Glomerular endothelial cell (primary cell): ENCODE data around the gene FAM3C. TPM values are rescaled to one million over a fixed set of nuclear protein-coding genes. Genes with fewer than 3 reads are reported as not detected.

Experiments
- DNase-seq: peaks from one replicate; pipeline ENCODE4 v3.0.0-alpha.2; 2011; ENCODE audit warnings: low read depth, low spot score; ENCODE audit errors: extremely low read depth
- total RNA-seq: library from RNA; depleted of rRNA; stranded (reverse); fragments of >200 nt; gene quantifications from 2 replicates; pipeline ENCODE4 v1.2.3, GENCODE V29; 2015

Gene FAM3C
- total RNA-seq, 1 donor from 2014 or later, result 45.2 TPM

DNA sequence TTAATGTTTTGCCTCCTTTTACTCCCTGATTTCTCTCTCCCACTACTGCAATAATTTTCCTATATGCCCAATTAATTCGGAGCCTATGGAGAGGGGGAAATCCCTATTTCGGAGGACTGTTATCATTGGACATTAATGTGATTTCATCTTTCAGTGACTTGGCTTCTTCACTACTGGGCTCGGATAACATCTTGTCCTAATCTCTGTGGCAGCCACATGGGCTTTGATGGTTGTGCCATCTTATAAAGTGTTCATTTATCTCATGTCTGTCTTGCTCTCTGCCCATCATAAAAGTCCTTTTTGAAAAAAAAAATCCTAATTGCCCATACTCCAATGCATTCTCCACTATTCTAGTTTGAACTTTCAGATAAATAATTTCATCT lies 15.5 kb upstream of the FAM3C start:
- no peak for DNase-seq

DNA sequence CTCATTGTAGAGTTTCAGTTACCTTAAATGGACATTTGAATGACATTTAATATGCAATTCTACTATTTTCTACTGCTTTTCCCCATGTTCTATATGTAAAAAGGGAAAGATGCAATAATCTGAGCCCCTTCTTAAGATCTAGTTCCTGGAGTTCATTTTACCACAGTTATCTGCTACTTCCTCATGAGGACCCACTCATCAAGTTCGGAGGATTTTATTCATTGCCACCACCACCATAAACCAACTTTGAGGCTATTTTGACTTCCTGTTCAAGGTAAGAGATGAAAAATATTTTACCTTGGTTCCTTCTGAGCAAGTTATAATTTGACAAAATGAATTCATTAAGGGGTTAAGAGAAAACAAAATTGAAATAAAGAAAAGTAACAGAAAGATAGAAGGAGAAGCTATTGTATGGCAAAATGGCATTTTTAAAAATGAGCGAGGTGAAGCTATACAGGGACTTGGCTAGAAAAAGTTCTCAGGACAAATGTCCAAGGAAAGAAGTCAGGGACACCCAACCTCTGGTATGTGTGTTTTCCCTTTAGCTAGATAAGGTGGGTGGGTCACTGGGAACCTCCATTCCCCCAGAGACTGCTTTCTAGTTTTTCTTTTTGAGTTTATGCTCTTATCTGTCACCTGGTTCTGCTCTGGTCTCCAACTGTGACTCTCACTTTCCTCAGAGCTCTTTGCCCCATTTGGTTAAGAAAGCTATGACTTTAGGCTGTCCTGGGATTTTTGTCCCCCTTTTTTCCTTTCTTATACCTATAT lies 14.9 kb upstream of the FAM3C start:
- DNase-seq, result no peak

DNA sequence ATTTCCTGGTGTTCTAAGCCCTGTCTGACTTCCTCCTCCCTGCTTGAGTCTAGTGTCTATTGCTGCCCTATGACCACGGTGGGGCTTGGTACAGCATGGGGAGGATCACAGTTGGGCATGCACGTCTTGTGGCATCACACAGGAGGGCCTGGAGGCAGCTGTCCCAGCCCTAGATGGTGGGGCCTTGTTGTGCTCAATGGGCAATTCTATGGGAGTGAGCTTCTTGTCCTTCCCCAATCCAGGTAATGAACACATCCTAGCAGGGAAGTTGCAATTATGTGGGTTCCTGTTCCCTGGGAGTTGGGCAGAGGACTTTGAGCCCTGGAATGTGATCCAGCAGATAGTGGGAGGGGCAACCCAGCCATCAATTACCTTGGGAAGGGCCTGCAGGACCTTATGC lies 10.8 kb upstream of the FAM3C start:
- no peak for DNase-seq

DNA sequence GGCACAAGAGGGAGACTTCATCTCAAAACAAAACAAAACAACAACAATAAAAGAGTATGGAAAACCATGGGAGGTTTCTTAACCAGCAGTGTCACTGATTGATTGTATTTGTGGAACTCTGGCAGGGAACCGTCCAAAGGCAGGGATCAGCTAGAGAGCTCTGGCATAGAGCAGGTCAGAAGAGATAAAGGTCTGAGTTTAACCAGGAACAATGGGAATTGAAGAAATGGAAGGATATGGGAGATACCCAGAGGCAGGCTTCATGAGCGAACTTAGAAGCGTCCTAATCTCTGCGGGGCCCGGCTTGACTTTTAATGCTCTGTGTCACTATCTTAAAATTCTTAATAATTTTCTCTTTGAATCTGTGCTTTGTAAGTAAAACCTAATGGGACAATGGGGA lies 10.4 kb upstream of the FAM3C start:
- no peak for DNase-seq

DNA sequence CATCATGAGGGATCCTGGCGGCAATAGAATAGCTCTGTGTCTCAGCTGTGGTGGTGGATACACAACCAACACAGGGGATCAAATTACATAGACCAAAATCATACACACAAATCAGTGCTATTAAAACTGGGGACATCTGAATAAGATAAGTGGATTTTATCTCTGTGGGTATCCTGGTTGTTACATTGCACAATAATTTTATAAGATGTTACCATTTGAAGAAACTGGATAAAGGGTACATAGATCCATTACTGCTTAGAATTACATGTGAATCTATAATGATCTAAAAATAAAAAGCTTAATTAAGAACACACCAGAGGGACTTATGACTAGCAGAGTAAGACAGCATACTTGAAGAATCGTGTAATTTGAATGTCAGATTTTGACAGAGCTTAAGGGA lies 8.2 kb upstream of the FAM3C start:
- no peak for DNase-seq

DNA sequence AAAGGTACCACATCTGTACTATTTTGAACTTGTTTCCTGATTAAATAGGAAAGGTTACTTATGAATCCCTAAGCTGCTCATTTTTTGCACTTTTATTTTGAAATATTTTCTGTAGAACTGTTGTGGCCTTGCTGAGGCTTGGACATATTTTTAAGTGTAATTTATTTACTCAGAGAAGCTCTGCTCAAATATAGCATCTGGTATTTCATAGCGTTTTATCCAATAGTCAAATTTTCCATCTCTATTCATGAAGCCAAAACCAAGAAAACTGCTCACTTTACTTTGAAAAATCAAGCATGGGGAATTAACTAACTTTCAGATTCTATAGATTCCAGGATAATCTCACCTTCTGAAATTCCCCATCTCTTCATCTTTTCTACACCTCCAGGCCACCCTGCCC lies 6.6 kb upstream of the FAM3C start:
- no peak for DNase-seq

DNA sequence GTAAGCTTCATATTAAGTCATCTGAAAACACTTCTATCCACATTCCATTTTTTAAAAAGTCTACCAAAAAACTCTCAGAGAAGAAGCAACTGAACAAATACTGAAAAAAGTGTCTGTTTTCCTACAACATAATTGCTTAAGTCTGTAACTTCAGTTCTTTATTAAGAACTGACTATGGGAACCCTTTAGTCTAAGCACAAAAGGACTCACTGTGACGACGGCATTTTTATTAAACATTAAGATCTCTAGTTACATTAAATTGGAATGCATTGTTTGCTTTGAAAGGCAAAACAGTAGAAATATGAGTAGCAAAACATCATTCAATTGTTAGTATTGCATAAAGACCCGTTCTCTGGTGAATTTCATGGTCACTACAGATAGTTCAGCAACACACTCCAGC lies 5.8 kb upstream of the FAM3C start:
- DNase-seq, result no peak

DNA sequence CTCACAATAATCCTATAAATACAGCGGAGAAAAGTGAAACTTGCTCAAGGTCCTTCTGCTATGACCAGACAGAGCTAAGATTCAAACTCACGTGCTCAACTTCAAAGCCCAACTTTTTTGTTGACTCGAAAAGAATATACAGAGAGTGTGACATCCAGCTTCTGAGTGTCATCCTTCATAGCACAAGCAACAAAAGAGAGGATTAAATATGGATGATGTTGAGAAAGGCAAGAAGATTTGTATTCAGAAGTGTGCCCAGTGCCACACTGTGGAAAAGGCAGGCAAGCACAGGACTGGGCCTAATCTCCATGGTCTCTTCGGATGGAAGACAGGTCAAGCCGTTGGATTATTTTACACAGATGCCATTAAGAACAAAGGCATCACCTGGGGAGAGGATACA lies 2.1 kb upstream of the FAM3C start:
- no peak for DNase-seq

DNA sequence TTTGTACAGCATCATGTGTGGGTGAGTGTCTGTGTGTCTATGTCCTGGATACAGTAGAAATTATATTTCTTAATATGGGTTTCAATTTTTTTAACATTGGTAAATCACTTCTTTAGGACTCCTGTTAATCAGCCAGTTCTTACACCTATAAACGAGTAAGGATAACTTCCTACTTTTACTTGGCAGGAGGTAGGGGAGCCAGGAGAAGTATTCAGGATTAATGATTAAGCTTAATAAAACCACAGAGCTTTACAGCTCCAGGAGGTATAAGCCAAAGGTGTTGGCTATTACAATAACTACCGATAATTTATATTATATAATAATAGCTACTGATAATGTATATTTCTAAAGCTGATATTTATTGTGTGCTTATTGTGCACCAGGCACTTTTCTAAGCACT lies 1.7 kb upstream of the FAM3C start:
- DNase-seq, result no peak

DNA sequence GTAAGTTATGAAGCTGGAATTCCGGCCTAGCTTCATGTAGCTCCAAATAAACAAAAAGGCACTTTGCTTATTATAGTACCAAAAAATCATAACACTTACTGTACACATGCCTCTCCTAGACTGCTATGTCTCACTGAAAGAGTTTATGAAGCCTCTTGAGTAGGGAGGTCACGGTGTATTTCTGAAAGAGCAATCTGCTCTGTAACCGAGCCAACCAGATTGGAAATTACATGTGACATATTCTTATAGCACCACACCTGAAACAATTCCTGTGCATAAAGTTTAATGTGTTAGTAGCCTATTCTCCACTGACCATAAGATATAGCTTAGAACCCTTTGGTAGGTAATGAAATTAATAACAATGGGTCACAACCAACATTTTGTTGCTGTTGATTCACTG lies 1.3 kb upstream of the FAM3C start:
- no peak for DNase-seq

DNA sequence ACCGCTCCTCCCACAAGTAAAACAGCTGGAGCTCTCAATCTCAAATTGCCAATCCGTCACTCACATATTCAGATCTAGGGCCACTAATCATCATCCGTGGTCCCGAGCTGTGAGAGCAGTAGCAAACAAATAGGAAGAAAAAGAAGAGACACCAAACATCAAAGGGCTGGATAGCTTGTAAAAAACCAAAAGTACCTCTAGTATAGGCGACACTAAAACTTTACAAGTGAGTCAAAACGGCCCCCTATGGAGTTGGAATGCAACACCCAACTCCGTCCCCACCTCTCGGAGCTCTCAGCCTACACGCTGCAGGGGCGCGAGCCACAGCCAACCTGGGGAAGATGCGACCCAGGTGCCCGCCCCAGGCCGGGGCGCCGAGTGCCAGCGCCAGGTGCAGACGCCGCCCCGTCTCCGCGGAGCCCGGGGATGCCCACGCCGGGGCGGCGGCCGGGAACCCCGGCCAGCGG lies 581 bp downstream of the FAM3C start:
- DNase-seq, result no peak

DNA sequence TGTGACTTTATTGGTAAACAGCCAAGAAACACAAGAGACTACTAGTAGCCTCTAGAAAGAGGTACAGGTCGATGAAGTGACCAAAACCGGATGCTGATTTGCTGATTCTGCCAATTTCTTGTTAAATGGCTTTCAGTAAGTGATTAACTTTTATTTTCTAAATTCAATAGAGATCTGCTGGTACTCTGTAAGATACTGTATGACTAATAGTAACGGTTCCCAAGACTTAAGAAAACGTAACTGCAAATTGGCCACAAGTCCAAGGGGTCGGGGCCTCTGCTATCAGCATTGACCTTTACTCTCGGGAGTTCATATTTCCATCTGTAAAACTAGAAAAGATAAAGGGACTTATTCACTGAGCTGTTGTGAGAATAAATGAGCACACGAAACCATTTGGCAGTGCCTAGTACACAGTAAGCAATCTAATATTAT lies 1.4 kb downstream of the FAM3C start:
- no peak for DNase-seq

DNA sequence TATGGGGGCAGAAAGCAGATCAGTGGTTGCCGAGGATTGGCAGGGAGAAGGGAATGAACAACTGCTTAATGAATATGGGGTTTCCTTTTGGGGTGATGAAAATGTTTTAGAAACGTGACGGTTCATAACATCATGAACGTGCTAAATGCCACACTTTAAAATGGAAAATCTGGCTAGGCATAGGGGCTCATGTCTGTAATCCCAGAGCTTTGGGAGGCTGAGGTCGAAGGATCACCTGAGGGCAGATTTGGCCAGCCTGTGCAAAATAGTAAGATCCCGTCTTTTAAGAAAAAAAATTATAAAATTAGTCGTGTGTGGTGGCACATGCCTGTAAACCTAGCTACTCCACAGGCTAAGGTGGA lies 3.1 kb downstream of the FAM3C start:
- DNase-seq, result no peak

DNA sequence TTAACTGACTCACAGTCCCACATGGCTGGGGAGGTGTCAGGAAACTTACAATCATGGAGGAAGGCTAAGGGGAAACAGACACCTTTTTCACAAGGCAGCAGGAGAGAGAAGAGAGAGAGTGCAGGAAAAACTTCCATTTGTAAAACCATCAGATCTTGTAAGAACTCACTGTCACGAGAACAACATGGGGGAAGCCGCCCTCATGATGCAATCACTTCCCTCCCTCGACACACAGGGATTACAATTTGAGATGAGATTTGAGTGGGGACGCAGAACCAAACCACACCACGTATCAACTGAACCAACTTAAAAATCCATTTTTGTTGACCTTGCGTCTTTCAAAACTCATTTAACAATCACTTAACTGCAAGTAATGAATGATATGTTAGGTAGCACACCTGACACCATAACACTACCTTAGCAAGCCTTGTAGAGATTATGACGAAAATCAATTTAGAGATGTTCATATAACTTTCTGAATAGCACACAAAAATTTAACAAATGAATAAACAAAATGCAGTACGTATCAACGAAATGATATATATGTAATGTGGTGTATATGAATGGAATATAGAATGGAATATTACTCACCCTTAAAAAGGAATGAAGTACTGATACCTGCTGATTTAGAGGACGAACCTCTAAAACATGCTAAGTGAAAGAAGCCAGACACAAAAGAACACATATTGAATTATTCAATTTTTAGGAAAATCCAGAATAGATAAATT lies 3.7 kb downstream of the FAM3C start:
- no peak for DNase-seq

DNA sequence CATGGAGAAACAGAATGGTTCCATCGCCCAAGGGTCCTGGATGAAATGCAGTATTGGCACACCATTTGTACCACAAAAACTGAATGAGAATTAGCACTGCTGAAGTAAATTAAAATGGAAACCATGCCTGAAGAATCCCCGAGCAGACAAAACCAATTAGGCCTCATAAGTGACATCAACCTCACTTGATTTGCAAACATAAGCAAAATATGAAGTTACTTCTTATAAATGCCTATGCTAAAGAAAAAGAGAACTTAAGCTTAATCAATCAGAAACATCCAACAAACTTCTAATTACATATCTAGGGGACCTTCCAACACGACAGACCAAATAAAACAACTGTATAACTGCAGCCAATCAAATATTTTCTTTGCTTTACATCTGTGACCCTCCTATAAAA lies 4.4 kb downstream of the FAM3C start:
- no peak for DNase-seq

DNA sequence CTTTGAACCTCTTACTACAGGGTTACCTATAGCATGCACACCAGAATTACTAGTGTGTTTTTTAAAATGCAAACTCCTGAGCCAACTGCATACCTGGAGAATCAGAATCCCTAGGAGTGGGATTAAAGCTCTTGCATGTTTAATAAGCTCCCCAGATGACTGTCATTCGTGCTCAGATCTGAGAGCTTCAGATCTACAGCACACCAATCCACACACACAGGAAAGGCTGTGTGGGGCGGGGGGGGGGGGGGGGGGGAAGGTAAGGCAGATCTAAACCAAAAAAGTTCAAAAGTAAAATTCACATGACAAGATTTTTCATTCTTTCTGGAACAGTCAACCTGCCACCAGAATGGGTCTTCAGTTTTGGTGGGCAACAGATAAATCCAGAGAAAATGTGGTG lies 5.5 kb downstream of the FAM3C start:
- no peak for DNase-seq

DNA sequence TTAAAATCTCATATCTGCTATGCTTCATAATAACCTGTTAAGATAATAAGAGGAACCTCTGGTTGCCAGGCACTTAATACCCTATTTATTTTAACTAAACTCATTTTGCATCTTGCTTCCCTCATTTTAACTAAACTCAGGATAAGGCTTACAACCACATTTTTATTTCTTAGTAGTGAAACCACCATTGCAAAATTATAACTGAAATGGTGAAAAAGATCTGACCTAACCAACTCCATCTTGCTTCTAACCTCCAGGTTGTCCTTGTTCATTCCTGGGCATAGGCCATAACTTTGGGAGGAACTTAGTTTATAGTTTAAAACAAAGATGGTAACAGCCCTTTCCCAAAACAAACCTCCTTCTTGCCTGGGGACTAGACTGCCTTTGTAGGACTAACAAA lies 6.0 kb downstream of the FAM3C start:
- DNase-seq, result no peak

DNA sequence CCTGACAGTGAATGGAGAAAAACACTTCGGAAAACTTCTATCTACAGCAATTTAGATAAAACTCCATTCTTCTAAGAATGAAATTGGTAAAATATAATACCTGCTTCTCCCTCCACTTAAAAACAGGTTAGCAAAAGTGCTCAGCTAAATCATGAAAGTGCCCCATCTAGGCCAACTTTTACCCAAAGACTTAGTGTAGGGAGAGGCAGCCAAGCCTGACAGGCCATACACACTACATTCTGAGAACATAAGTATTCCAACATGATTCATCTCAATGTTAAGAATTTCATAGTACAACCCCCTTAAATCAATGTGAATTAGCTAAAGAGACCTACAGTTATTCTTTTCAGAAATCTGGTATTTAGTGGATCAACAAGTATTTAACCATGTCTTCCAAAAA lies 7.2 kb downstream of the FAM3C start:
- DNase-seq, result no peak

DNA sequence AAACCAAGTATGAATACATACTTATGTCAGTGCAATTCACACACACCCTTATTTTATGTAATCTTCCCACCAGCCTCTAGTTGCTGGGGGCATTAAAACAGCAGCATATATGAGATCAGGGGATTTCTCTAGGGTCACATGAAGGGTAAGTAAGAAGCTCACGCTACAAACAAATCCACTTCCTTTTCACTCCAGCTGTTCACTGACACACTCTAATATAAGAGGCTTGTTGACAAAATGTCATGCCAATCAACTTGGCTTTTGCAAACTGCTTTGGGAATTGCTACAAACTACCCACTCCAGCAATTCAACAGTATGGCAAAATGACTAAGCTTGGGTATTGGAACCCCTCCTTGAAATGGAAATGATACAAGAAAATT lies 10.3 kb downstream of the FAM3C start:
- DNase-seq, result no peak

DNA sequence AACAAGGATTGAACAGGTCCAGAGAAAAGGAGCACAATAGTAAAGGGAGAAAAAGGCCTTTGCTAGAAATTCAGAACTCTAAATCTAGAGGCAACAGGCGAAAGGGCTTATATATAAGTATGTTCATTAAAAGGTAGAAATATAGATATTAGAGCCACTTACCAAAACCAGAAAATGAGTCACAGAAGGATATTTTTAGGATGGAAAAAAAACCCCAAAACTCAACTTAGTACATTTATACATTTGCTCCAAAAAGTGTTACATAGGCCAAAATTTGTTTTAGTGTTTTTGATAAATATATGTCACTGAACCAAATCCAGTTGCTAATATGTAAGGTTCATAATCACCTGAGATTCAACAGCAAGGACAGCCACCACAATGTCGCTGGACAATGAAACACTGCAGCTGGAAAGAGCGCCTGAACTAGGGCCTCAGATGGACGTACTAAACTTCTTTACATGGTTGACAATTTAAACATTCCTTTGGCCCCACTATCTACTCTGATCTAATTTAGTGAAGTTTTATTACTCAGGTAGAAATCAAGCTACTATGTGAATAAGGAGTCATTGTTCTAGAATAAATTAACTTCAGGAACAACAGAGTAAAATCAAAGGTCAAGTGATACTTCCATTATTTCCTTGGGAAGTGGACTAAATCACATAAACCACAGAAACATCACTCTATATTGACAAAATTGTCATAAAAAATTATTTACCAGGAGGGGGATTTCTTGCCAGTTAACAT lies 10.9 kb downstream of the FAM3C start:
- DNase-seq, result no peak

DNA sequence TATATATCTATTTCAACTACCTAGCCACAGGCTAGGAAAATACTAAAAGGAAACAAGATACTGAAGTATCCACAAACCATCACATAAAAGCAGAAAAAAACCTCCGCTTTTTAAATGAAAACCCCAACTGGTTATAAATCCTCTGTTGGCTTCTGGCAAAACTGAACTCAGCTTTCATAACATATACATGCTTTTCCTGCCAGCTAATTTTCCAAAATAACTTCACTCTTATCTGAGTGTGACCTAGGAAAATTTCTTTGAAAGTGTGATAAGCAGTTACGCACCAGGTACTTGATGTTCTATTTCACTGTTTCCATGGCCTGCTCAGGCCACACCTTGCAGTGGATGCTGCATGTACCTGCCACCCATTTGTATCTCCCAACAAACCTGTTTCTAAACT lies 11.8 kb downstream of the FAM3C start:
- no peak for DNase-seq
